Fibroblast of the aortic adventitia (primary cell): ENCODE measurements around the gene TOLLIP. TPM values are rescaled to one million over a fixed set of nuclear protein-coding genes. Genes with fewer than 3 reads are reported as not detected.

Experiments
- DNase-seq: peaks from one replicate; pipeline ENCODE4 v3.0.0-alpha.2; 2010; ENCODE audit warnings: low read depth
- H3K4me3 ChIP-seq: 2 replicates; pipeline ENCODE4 v1.5.1; 2011; ENCODE audit warnings: low read depth, mild to moderate bottlenecking, control low read depth, low read length, moderate library complexity
- CTCF ChIP-seq: IDR thresholded peaks from 2 replicates; pipeline ENCODE4 v1.5.1; 2011; ENCODE audit warnings: mild to moderate bottlenecking, low read length, control low read depth, inconsistent platforms; ENCODE audit not compliant: insufficient read depth
- total RNA-seq: library from RNA; depleted of rRNA; stranded (reverse); fragments of >200 nt; gene quantifications from 2 replicates; pipeline ENCODE4 v1.2.3, GENCODE V29; 2012; ENCODE audit warnings: low replicate concordance

The TOLLIP gene
- total RNA-seq, 1 donor = 25.4 TPM

GRCh38 chr11:1292018-1292643, 17.3 kb downstream of the TOLLIP start:
- TF ChIP-seq CTCF = no peak
- no peak overlapping the region for H3K4me3 ChIP-seq
- no peak for DNase-seq

GRCh38 chr11:1291295-1292017, 18.0 kb downstream of the TOLLIP start:
- no peak overlapping the region for H3K4me3 ChIP-seq
- no peak for TF ChIP-seq CTCF
- no peak for DNase-seq

- no peak overlapping the region for H3K4me3 ChIP-seq
- TF ChIP-seq CTCF = no peak
- DNase-seq = no peak
Measured at GRCh38 chr11:1290052-1291040, 19.1 kb downstream of the TOLLIP start.

GRCh38 chr11:1289211-1289935, 20.1 kb downstream of the TOLLIP start:
- H3K4me3 ChIP-seq = no peak overlapping the region
- DNase-seq = no peak
- TF ChIP-seq CTCF = no peak

GRCh38 chr11:1288426-1289151, 20.8 kb downstream of the TOLLIP start:
- no peak for TF ChIP-seq CTCF
- no peak for DNase-seq
- no peak overlapping the region for H3K4me3 ChIP-seq
